Activated naive CD4-positive, alpha-beta T cell treated with anti-CD3 and anti-CD28 coated beads, Interleukin-2, amount 10 ng/mL, durations not matched to agents 7 days and 5 days (primary cell): ENCODE measurements around the gene SPRYD3.
"Not testable (repeated sequence)": the region's sequence is repeated elsewhere in the genome, so short reads cannot be mapped to it uniquely, and the experiment has no call there.

ENCODE experiments used
- CTCF ChIA-PET: fragments of 350-600 bp; sonication (Branson Sonifier 250); formaldehyde crosslinking; loops from one replicate; lab custom pipeline; 2021; ENCODE audit warnings: antibody characterized with exemption; lab: Charles Lee
- DNase-seq: peaks from one replicate; pipeline ENCODE4 v3.0.0-alpha.2; 2020
- H3K27ac Mint-ChIP-seq: one replicate; pipeline ENCODE4 v1.8.0; 2021; ENCODE audit warnings: mild to moderate bottlenecking, moderate library complexity, mixed read lengths
- H3K27me3 Mint-ChIP-seq: one replicate; pipeline ENCODE4 v1.8.0; 2021; ENCODE audit warnings: mild to moderate bottlenecking, mixed read lengths
- H3K36me3 Mint-ChIP-seq: one replicate; pipeline ENCODE4 v1.8.0; 2021; ENCODE audit warnings: mixed read lengths
- H3K4me1 Mint-ChIP-seq: one replicate; pipeline ENCODE4 v1.8.0; 2021; ENCODE audit warnings: mixed read lengths
- H3K4me3 Mint-ChIP-seq: one replicate; pipeline ENCODE4 v1.8.0; 2021; ENCODE audit warnings: mild to moderate bottlenecking, moderate library complexity, mixed read lengths
- H3K9me3 Mint-ChIP-seq: one replicate; pipeline ENCODE4 v1.8.0; 2021; ENCODE audit warnings: mixed read lengths

The SPRYD3 gene

GRCh38 chr12:53112431-53112830 is 33.2 kb upstream of the SPRYD3 start:
- not testable (repeated sequence) for H3K36me3 Mint-ChIP-seq, H3K9me3 Mint-ChIP-seq, DNase-seq, H3K27me3 Mint-ChIP-seq, H3K4me1 Mint-ChIP-seq, H3K27ac Mint-ChIP-seq, H3K4me3 Mint-ChIP-seq
- CTCF ChIA-PET = interaction anchor here (1.2 kb wide), 1 partner anchor 46 kb away, joined by 3 read pairs; no protein-coding TSS in a partner anchor

GRCh38 chr12:53107122-53107521 is 27.9 kb upstream of the SPRYD3 start:
- no peak overlapping the region for H3K4me3 Mint-ChIP-seq
- CTCF ChIA-PET = no interaction called here
- peaks cover 30% of the 10 kb centered on the region for H3K4me1 Mint-ChIP-seq
- no peak for DNase-seq
- H3K27ac Mint-ChIP-seq = no peak overlapping the region
- H3K27me3 Mint-ChIP-seq = no peaks in the 10 kb centered on the region
- H3K9me3 Mint-ChIP-seq = no peaks in the 10 kb centered on the region
- H3K36me3 Mint-ChIP-seq = no peaks in the 10 kb centered on the region

GRCh38 chr12:53105712-53106439 is 26.7 kb upstream of the SPRYD3 start:
- Mint-ChIP-seq H3K27me3 (peaks cover 1% of the 10 kb centered on the region), H3K4me3 (no peak overlapping the region), H3K9me3 (no peaks in the 10 kb centered on the region), H3K4me1 (peaks cover 36% of the 10 kb centered on the region), H3K27ac (no peak overlapping the region), H3K36me3 (no peaks in the 10 kb centered on the region)
- CTCF ChIA-PET = interaction anchor here (1.7 kb wide), 1 partner anchor 40 kb away, joined by 6 read pairs; no protein-coding TSS in a partner anchor
- DNase-seq = no peak

- peaks cover 40% of the 10 kb centered on the region for H3K4me1 Mint-ChIP-seq
These were observed 26.1 kb upstream of the SPRYD3 start for GRCh38 chr12:53105256-53105655.

GRCh38 chr12:53103860-53104305 is 24.7 kb upstream of the SPRYD3 start:
- no peaks in the 10 kb centered on the region for H3K9me3 Mint-ChIP-seq
- CTCF ChIA-PET = interaction anchor here (1.2 to 9.1 kb wide), 4 partner anchors 10 to 56 kb away, joined by 3 to 250 read pairs (median 6); no protein-coding TSS in a partner anchor
- H3K4me1 Mint-ChIP-seq = peaks cover 46% of the 10 kb centered on the region
- peak; percentile 53 for DNase-seq
- peaks cover 12% of the 10 kb centered on the region for H3K27me3 Mint-ChIP-seq
- H3K27ac Mint-ChIP-seq = peak overlapping the region; percentile 77
- H3K4me3 Mint-ChIP-seq = peak overlapping the region; percentile 29
- H3K36me3 Mint-ChIP-seq = no peaks in the 10 kb centered on the region

More at GRCh38 chr12:53105256-53105655, 26.1 kb upstream of the SPRYD3 start:
- no peak for DNase-seq
- Mint-ChIP-seq H3K27me3 (peaks cover 4% of the 10 kb centered on the region), H3K4me3 (no peak overlapping the region), H3K36me3 (no peaks in the 10 kb centered on the region), H3K27ac (peak overlapping the region; percentile 11), H3K9me3 (no peaks in the 10 kb centered on the region)
- CTCF ChIA-PET = interaction anchor here (1.7 kb wide), 1 partner anchor 39 kb away, joined by 6 read pairs; no protein-coding TSS in a partner anchor

GRCh38 chr12:53102883-53103807 is 24.0 kb upstream of the SPRYD3 start, which contains the start of gene SOAT2:
TSS of gene SOAT2 (plus strand) at chr12:53103486. CDS start at chr12:53103578, 92 bp downstream.
- DNase-seq = peak; percentile 66
- CTCF ChIA-PET = interaction anchor here (1.0 to 9.1 kb wide), 9 partner anchors 9 to 97 kb away, joined by 3 to 250 read pairs (median 5); partner anchors contain the start of genes EIF4B and SPRYD3
- no peaks in the 10 kb centered on the region for H3K9me3 Mint-ChIP-seq
- H3K27ac Mint-ChIP-seq = peak within 1 kb of the TSS; percentile 77
- peak within 1 kb of the TSS; percentile 29 for H3K4me3 Mint-ChIP-seq
- peaks cover 54% of the 10 kb centered on the region for H3K4me1 Mint-ChIP-seq
- H3K36me3 Mint-ChIP-seq = no peaks in the 10 kb centered on the region
- H3K27me3 Mint-ChIP-seq = peaks cover 19% of the 10 kb centered on the region

- H3K36me3 Mint-ChIP-seq = no peaks in the 10 kb centered on the region
- H3K9me3 Mint-ChIP-seq = no peaks in the 10 kb centered on the region
- peaks cover 61% of the 10 kb centered on the region for H3K4me1 Mint-ChIP-seq
- CTCF ChIA-PET = interaction anchor here (0.6 to 9.1 kb wide), 10 partner anchors 8 to 96 kb away, joined by 3 to 250 read pairs (median 4); partner anchors contain the start of genes EIF4B and SPRYD3
- no peak overlapping the region for H3K4me3 Mint-ChIP-seq
- DNase-seq = no peak
- H3K27me3 Mint-ChIP-seq = peaks cover 29% of the 10 kb centered on the region
- peak overlapping the region; percentile 62 for H3K27ac Mint-ChIP-seq
These were observed 23.0 kb upstream of the SPRYD3 start for GRCh38 chr12:53101931-53102781.

- no peaks in the 10 kb centered on the region for H3K9me3 Mint-ChIP-seq
- H3K27me3 Mint-ChIP-seq = peaks cover 38% of the 10 kb centered on the region
- no peak for DNase-seq
- CTCF ChIA-PET = interaction anchor here (0.9 to 9.1 kb wide), 3 partner anchors 33 to 47 kb away, joined by 3 to 250 read pairs (median 6); no protein-coding TSS in a partner anchor
- no peaks in the 10 kb centered on the region for H3K36me3 Mint-ChIP-seq
- no peak overlapping the region for H3K4me3 Mint-ChIP-seq
- peaks cover 66% of the 10 kb centered on the region for H3K4me1 Mint-ChIP-seq
- no peak overlapping the region for H3K27ac Mint-ChIP-seq
These were observed 22.1 kb upstream of the SPRYD3 start for GRCh38 chr12:53101266-53101665.

- peaks cover 44% of the 10 kb centered on the region for H3K27me3 Mint-ChIP-seq
- H3K4me3 Mint-ChIP-seq = no peak overlapping the region
- CTCF ChIA-PET = interaction anchor here (0.9 to 9.1 kb wide), 4 partner anchors 17 to 62 kb away, joined by 3 to 250 read pairs (median 11); no protein-coding TSS in a partner anchor
- H3K27ac Mint-ChIP-seq = no peak overlapping the region
- no peaks in the 10 kb centered on the region for H3K36me3 Mint-ChIP-seq
- DNase-seq = no peak
- H3K9me3 Mint-ChIP-seq = no peaks in the 10 kb centered on the region
- H3K4me1 Mint-ChIP-seq = peaks cover 66% of the 10 kb centered on the region
These were observed 21.4 kb upstream of the SPRYD3 start for GRCh38 chr12:53100466-53101151.

- H3K36me3 Mint-ChIP-seq = no peaks in the 10 kb centered on the region
- peaks cover 50% of the 10 kb centered on the region for H3K27me3 Mint-ChIP-seq
- H3K9me3 Mint-ChIP-seq = no peaks in the 10 kb centered on the region
- peak overlapping the region; percentile 34 for H3K27ac Mint-ChIP-seq
- CTCF ChIA-PET = interaction anchor here (0.7 to 9.1 kb wide), 13 partner anchors 10 to 214 kb away, joined by 3 to 250 read pairs (median 4); partner anchors contain the start of genes PFDN5 and SPRYD3
- peak; percentile 92 for DNase-seq
- H3K4me3 Mint-ChIP-seq = peak overlapping the region; percentile 30
- peaks cover 57% of the 10 kb centered on the region for H3K4me1 Mint-ChIP-seq
These were observed 20.1 kb upstream of the SPRYD3 start for GRCh38 chr12:53099071-53099882.

GRCh38 chr12:53098354-53098981 is 19.3 kb upstream of the SPRYD3 start:
- H3K27ac Mint-ChIP-seq = no peak overlapping the region
- H3K36me3 Mint-ChIP-seq = no peaks in the 10 kb centered on the region
- no peaks in the 10 kb centered on the region for H3K9me3 Mint-ChIP-seq
- DNase-seq = no peak
- peaks cover 52% of the 10 kb centered on the region for H3K4me1 Mint-ChIP-seq
- H3K27me3 Mint-ChIP-seq = peaks cover 56% of the 10 kb centered on the region
- peak overlapping the region; percentile 71 for H3K4me3 Mint-ChIP-seq
- CTCF ChIA-PET = interaction anchor here (0.7 to 9.1 kb wide), 13 partner anchors 9 to 213 kb away, joined by 3 to 250 read pairs (median 3); partner anchors contain the start of genes PFDN5 and SPRYD3
